HG02610 (cell line): ENCODE results near the gene PNMA8B.
"Not testable (repeated sequence)": the region's sequence is repeated elsewhere in the genome, so short reads cannot be mapped to it uniquely, and the experiment has no call there.

Experiments
- ATAC-seq: cut with Tn5 transposase; IDR thresholded peaks from one replicate; pipeline ENCODE4 v1.9.1; 2021; ENCODE audit warnings: mild to moderate bottlenecking, moderate library complexity; ENCODE audit not compliant: unreplicated experiment

PNMA8B gene

GRCh38 chr19:46514589-46515289 is 19.1 kb upstream of the PNMA8B start:
- no peak for ATAC-seq

GRCh38 chr19:46513461-46514236 is 18.0 kb upstream of the PNMA8B start:
- no peak for ATAC-seq

- no peak for ATAC-seq
These were observed 15.6 kb upstream of the PNMA8B start for GRCh38 chr19:46511237-46511636.

- no peak for ATAC-seq
These were observed 12.5 kb upstream of the PNMA8B start for GRCh38 chr19:46508206-46508605.

GRCh38 chr19:46503848-46504453 is 8.3 kb upstream of the PNMA8B start:
- no peak for ATAC-seq

- no peak for ATAC-seq
These were observed 7.2 kb upstream of the PNMA8B start for GRCh38 chr19:46502891-46503290.

GRCh38 chr19:46499692-46500091 is 4.0 kb upstream of the PNMA8B start:
- ATAC-seq: no peak

- no peak for ATAC-seq
These were observed 2.1 kb upstream of the PNMA8B start for GRCh38 chr19:46497773-46498172.

- not testable (repeated sequence) for ATAC-seq
These were observed 1.2 kb upstream of the PNMA8B start for GRCh38 chr19:46496886-46497285.

GRCh38 chr19:46496304-46496703 is 637 bp upstream of the PNMA8B start:
- no peak for ATAC-seq

- ATAC-seq: no peak
These were observed 504 bp downstream of the PNMA8B start for GRCh38 chr19:46494941-46495785.

- no peak for ATAC-seq
These were observed 1.3 kb downstream of the PNMA8B start for GRCh38 chr19:46494146-46494940.

- no peak for ATAC-seq
These were observed 2.2 kb downstream of the PNMA8B start for GRCh38 chr19:46493236-46494145.

GRCh38 chr19:46492841-46493235 is 2.8 kb downstream of the PNMA8B start:
- ATAC-seq: no peak

GRCh38 chr19:46491975-46492682 is 3.5 kb downstream of the PNMA8B start:
- no peak for ATAC-seq

GRCh38 chr19:46490774-46491173 is 4.9 kb downstream of the PNMA8B start:
- ATAC-seq: no peak

- no peak for ATAC-seq
These were observed 6.0 kb downstream of the PNMA8B start for GRCh38 chr19:46489445-46490272.

- ATAC-seq: no peak
These were observed 7.1 kb downstream of the PNMA8B start for GRCh38 chr19:46488551-46488950.
